Measurements from ENCODE around the gene BRAF. TPM values are rescaled to one million over a fixed set of nuclear protein-coding genes. Genes with fewer than 3 reads are reported as not detected.

Gene BRAF
- total and polyA plus RNA-seq, 2 of the 8 experiments (the other 6 are each of a cell fraction or from before 2014, with no cell fraction given), result 11.4 to 32.6 TPM

- TF ChIP-seq EP300 (IDR thresholded peaks at IDR 0.05; ENCODE audit: borderline replicate concordance in 1 of 2, low read depth in 2 of 2, low read length in 2 of 2) (no peak), POLR2AphosphoS5 (IDR thresholded peaks at IDR 0.05; ENCODE audit: low read depth, low read length) (peak; percentile 92), HDAC2 (IDR thresholded peaks at IDR 0.05; ENCODE audit: borderline replicate concordance in 1 of 2, low read depth in 2 of 2, low read length in 2 of 2) (no peak), KDM5A (IDR thresholded peaks at IDR 0.05; ENCODE audit: low read length) (no peak), SIN3A (conservative IDR thresholded peaks at IDR 0.05 in 1 of 2, IDR thresholded peaks at IDR 0.05 in 1 of 2; ENCODE audit: low read depth in 1 of 2, low read length in 2 of 2) (0 out of 4 replicates have a peak, but pooled peaks of 1 of the 2 experiments have one; percentile 38), EGR1 (IDR thresholded peaks at IDR 0.05; ENCODE audit: borderline replicate concordance, low read depth, low read length) (no peak), EZH2 (IDR thresholded peaks at IDR 0.05; ENCODE audit: low read depth, low read length, severe bottlenecking) (no peak), CREB1 (IDR thresholded peaks at IDR 0.05) (peak; percentile 98), BRCA1 (IDR thresholded peaks at IDR 0.05; ENCODE audit: low read depth, low read length) (peak; percentile 65; the same call in 1 of the 2 replicates), TAF1 (IDR thresholded peaks at IDR 0.05; ENCODE audit: low read depth, low read length) (peak; percentile 91), ASH2L (IDR thresholded peaks at IDR 0.05; ENCODE audit: low read length) (no peak), KDM4A (IDR thresholded peaks at IDR 0.05; ENCODE audit: low read depth, low read length, severe bottlenecking) (no peak), PHF8 (conservative IDR thresholded peaks at IDR 0.05; ENCODE audit: low read depth, low read length) (peak; percentile 41), NRF1 (IDR thresholded peaks at IDR 0.05; ENCODE audit: low read depth, low read length) (no peak), E2F6 (IDR thresholded peaks at IDR 0.05) (no peak), KDM1A (IDR thresholded peaks at IDR 0.05; ENCODE audit: borderline replicate concordance, low read length) (no peak), CBX8 (IDR thresholded peaks at IDR 0.05; ENCODE audit: borderline replicate concordance, low read depth, low read length) (no peak), MAFK (IDR thresholded peaks at IDR 0.05; ENCODE audit: low read depth, low read length) (no peak), YY1 (IDR thresholded peaks at IDR 0.05; ENCODE audit: low read depth, low read length) (0 out of 2 replicates have a peak, but pooled peaks have one; percentile 54), GABPA (IDR thresholded peaks at IDR 0.05; ENCODE audit: borderline replicate concordance, insufficient read depth, low read length) (no peak), JUND (IDR thresholded peaks at IDR 0.05; ENCODE audit: low read length) (peak; percentile 93), GTF2F1 (IDR thresholded peaks at IDR 0.05; ENCODE audit: borderline replicate concordance, low read depth, low read length) (no peak), SIRT6 (IDR thresholded peaks at IDR 0.05; ENCODE audit: low read length) (no peak), BCL11A (IDR thresholded peaks at IDR 0.05; ENCODE audit: low read depth in 2 of 2, low read length in 2 of 2) (no peak), POLR2A (IDR thresholded peaks at IDR 0.05; ENCODE audit: control extremely low read depth in 1 of 2, low read depth in 2 of 2, low read length in 2 of 2) (peak in 1 of 2 experiments; percentile 84; a peak in 2 of 3 replicates)
Observed at GRCh38 chr7:140924821-140925421, at the start of gene BRAF (continued).
